WERI-Rb-1 (cell line): ENCODE measurements around the gene FADS1.

ENCODE experiments used
- DNase-seq: peaks from one replicate; pipeline ENCODE4 v3.0.0-alpha.2; 2020
- H3K27ac ChIP-seq: fragments of 250-450 bp; sonication (Bioruptor Pico); 2 replicates; pipeline ENCODE4 v1.5.1; 2020; ENCODE audit warnings: mild to moderate bottlenecking, moderate library complexity
- H3K27me3 ChIP-seq: fragments of 250-450 bp; sonication (Bioruptor Pico); 2 replicates; pipeline ENCODE4 v1.5.1; 2021; ENCODE audit warnings: mild to moderate bottlenecking, low read depth, moderate library complexity; ENCODE audit not compliant: insufficient read depth, severe bottlenecking
- H3K36me3 ChIP-seq: fragments of 250-450 bp; sonication (Bioruptor Pico); 2 replicates; pipeline ENCODE4 v1.5.1; 2020; ENCODE audit warnings: mild to moderate bottlenecking, moderate library complexity
- H3K4me3 ChIP-seq: 2 replicates; pipeline ENCODE4 v1.5.1; 2011; ENCODE audit warnings: low read depth, mild to moderate bottlenecking, control low read depth, low read length
- H3K9me3 ChIP-seq: fragments of 250-450 bp; sonication (Bioruptor Pico); 2 replicates; pipeline ENCODE4 v1.5.1; 2021; ENCODE audit warnings: mild to moderate bottlenecking, moderate library complexity; ENCODE audit not compliant: severe bottlenecking
- CTCF ChIP-seq: IDR thresholded peaks from 2 replicates; pipeline ENCODE4 v1.5.1; 2011; ENCODE audit warnings: low read depth, mild to moderate bottlenecking, control low read depth, inconsistent platforms, low read length

Gene FADS1

GRCh38 chr11:61756452-61757212 lies 60.2 kb downstream of the FADS1 start:
- no peak overlapping the region for H3K27ac ChIP-seq
- TF ChIP-seq CTCF, result no peak
- H3K9me3 ChIP-seq, result no peaks in the 10 kb centered on the region
- peaks cover 4% of the 10 kb centered on the region for H3K27me3 ChIP-seq
- H3K36me3 ChIP-seq, result no peaks in the 10 kb centered on the region
- H3K4me3 ChIP-seq, result no peak overlapping the region
- no peak for DNase-seq

GRCh38 chr11:61756147-61756451 lies 60.7 kb downstream of the FADS1 start:
- no peak for DNase-seq
- peaks cover 4% of the 10 kb centered on the region for H3K27me3 ChIP-seq
- TF ChIP-seq CTCF, result no peak
- no peaks in the 10 kb centered on the region for H3K36me3 ChIP-seq
- no peak overlapping the region for H3K4me3 ChIP-seq
- H3K9me3 ChIP-seq, result no peaks in the 10 kb centered on the region
- H3K27ac ChIP-seq, result no peak overlapping the region

GRCh38 chr11:61754534-61755482 lies 62.0 kb downstream of the FADS1 start:
- H3K9me3 ChIP-seq, result no peaks in the 10 kb centered on the region
- peaks cover 4% of the 10 kb centered on the region for H3K27me3 ChIP-seq
- no peak for TF ChIP-seq CTCF
- DNase-seq, result peak; percentile 39
- H3K36me3 ChIP-seq, result no peaks in the 10 kb centered on the region
- no peak overlapping the region for H3K27ac ChIP-seq
- no peak overlapping the region for H3K4me3 ChIP-seq

- peaks cover 4% of the 10 kb centered on the region for H3K27me3 ChIP-seq
- H3K4me3 ChIP-seq, result no peak overlapping the region
- no peak for TF ChIP-seq CTCF
Measured at GRCh38 chr11:61753672-61754071, 63.1 kb downstream of the FADS1 start.

GRCh38 chr11:61752925-61753521 lies 63.8 kb downstream of the FADS1 start:
- H3K9me3 ChIP-seq, result no peaks in the 10 kb centered on the region
- TF ChIP-seq CTCF, result no peak
- H3K4me3 ChIP-seq, result peak overlapping the region; percentile 51
- peaks cover 4% of the 10 kb centered on the region for H3K27me3 ChIP-seq
- H3K36me3 ChIP-seq, result no peaks in the 10 kb centered on the region
- no peak overlapping the region for H3K27ac ChIP-seq
- DNase-seq, result no peak

More at GRCh38 chr11:61753672-61754071, 63.1 kb downstream of the FADS1 start:
- H3K9me3 ChIP-seq, result no peaks in the 10 kb centered on the region
- DNase-seq, result no peak
- H3K27ac ChIP-seq, result no peak overlapping the region
- H3K36me3 ChIP-seq, result no peaks in the 10 kb centered on the region
